GM23338 (cell line): ENCODE measurements around the gene DRG2. TPM values are rescaled to one million over a fixed set of nuclear protein-coding genes. Genes with fewer than 3 reads are reported as not detected.

ENCODE experiments used
- ATAC-seq: fragments of 200-7000 bp; cut with Tn5 transposase; 3 replicates; pipeline ENCODE4 v1.9.1; 2020
- DNase-seq: peaks from one replicate; pipeline ENCODE4 v3.0.0-alpha.2; 2015; ENCODE audit warnings: low spot score
- H2AFZ ChIP-seq: fragments of 200-600 bp; sonication (generic); 2 replicates; pipeline ENCODE4 v1.8.0; 2016; ENCODE audit warnings: antibody characterized with exemption, mild to moderate bottlenecking, moderate library complexity
- H3F3A ChIP-seq: fragments of 200-600 bp; sonication (generic); replicated peaks from 2 replicates; pipeline ENCODE4 v1.8.0; 2017; ENCODE audit warnings: antibody characterized with exemption, mixed run types, low read depth
- H3K27ac ChIP-seq: fragments of 200-600 bp; sonication (generic); 2 replicates; pipeline ENCODE4 v1.6.1; 2016; ENCODE audit warnings: low read depth
- H3K27me3 ChIP-seq: fragments of 200-600 bp; sonication (generic); 2 replicates; pipeline ENCODE4 v1.8.0; 2016; ENCODE audit warnings: mild to moderate bottlenecking, mixed run types, moderate library complexity; ENCODE audit not compliant: insufficient read depth
- H3K36me3 ChIP-seq: fragments of 200-600 bp; sonication (generic); 2 replicates; pipeline ENCODE4 v1.8.0; 2016; ENCODE audit warnings: mild to moderate bottlenecking; ENCODE audit not compliant: insufficient read depth
- H3K4me1 ChIP-seq: fragments of 200-600 bp; sonication (generic); 2 replicates; pipeline ENCODE4 v1.8.0; 2016; ENCODE audit warnings: mild to moderate bottlenecking, moderate library complexity; ENCODE audit not compliant: insufficient read depth
- H3K4me2 ChIP-seq: fragments of 200-600 bp; sonication (generic); 2 replicates; pipeline ENCODE4 v1.7.1; 2017; ENCODE audit warnings: mixed run types
- H3K4me3 ChIP-seq: fragments of 200-600 bp; sonication (generic); 2 replicates; pipeline ENCODE4 v1.6.1; 2016; ENCODE audit warnings: mixed run types
- H3K79me2 ChIP-seq: fragments of 200-600 bp; sonication (generic); replicated peaks from 2 replicates; pipeline ENCODE4 v1.8.0; 2017; ENCODE audit warnings: mild to moderate bottlenecking; ENCODE audit not compliant: insufficient read depth
- H3K9me2 ChIP-seq: fragments of 200-600 bp; sonication (generic); 2 replicates; pipeline ENCODE4 v1.8.0; 2017; ENCODE audit not compliant: insufficient read depth
- H4K20me1 ChIP-seq: fragments of 200-600 bp; sonication (generic); replicated peaks from 2 replicates; pipeline ENCODE4 v1.8.0; 2017; ENCODE audit warnings: mild to moderate bottlenecking; ENCODE audit not compliant: insufficient read depth
- H3K27ac Mint-ChIP-seq: 2 replicates; pipeline ENCODE4 v1.8.0; 2020; ENCODE audit warnings: inconsistent platforms, mild to moderate bottlenecking, moderate library complexity, mixed read lengths
- H3K27me3 Mint-ChIP-seq: 3 replicates; pipeline ENCODE4 v1.8.0; 2022; ENCODE audit warnings: low read depth, mild to moderate bottlenecking, moderate library complexity, mixed read lengths, inconsistent platforms; ENCODE audit not compliant: insufficient read depth, poor library complexity
- H3K36me3 Mint-ChIP-seq: 3 replicates; pipeline ENCODE4 v1.8.0; 2021; ENCODE audit warnings: low read depth, mild to moderate bottlenecking, inconsistent platforms, moderate library complexity, mixed read lengths
- H3K4me1 Mint-ChIP-seq: 3 replicates; pipeline ENCODE4 v1.8.0; 2020; ENCODE audit warnings: mild to moderate bottlenecking, inconsistent platforms, mixed read lengths
- H3K4me3 Mint-ChIP-seq: 3 replicates; pipeline ENCODE4 v1.8.0; 2021; ENCODE audit warnings: moderate library complexity, mild to moderate bottlenecking, inconsistent platforms, mixed read lengths
- H3K9me3 Mint-ChIP-seq: 3 replicates; pipeline ENCODE4 v1.8.0; 2020; ENCODE audit warnings: moderate library complexity, mild to moderate bottlenecking, inconsistent platforms, mixed read lengths
- CREB1 ChIP-seq: fragments of 250-450 bp; sonication (Bioruptor Pico); IDR thresholded peaks from 2 replicates; pipeline ENCODE4 v1.5.0; 2020; ENCODE audit warnings: low read depth, mild to moderate bottlenecking, moderate library complexity
- EZH2phosphoT487 ChIP-seq: fragments of 200-600 bp; sonication (generic); IDR thresholded peaks from one replicate; pipeline ENCODE4 v1.8.1; 2018; ENCODE audit warnings: antibody characterized with exemption; ENCODE audit not compliant: unreplicated experiment
- NANOG ChIP-seq: IDR thresholded peaks from 2 replicates; pipeline ENCODE4 v1.6.1; 2016; ENCODE audit warnings: antibody characterized with exemption, borderline replicate concordance
- POLR2AphosphoS5 ChIP-seq: IDR thresholded peaks from 2 replicates; pipeline ENCODE4 v1.6.1; 2016; ENCODE audit warnings: antibody characterized with exemption, low read depth
- ZNF331 ChIP-seq: fragments of 250-450 bp; sonication (Bioruptor Pico); IDR thresholded peaks from 2 replicates; pipeline ENCODE4 v1.5.0; 2020; ENCODE audit warnings: low read depth, mild to moderate bottlenecking, moderate library complexity
- polyA plus RNA-seq: library from polyadenylated mRNA; unstranded; fragments of >200 nt; fragmentation: Nextera tagmentation; extraction: Ambion mirVana; gene quantifications from 2 replicates; pipeline ENCODE4 v1.2.1, GENCODE V29; 2016
- total RNA-seq: library from RNA; depleted of rRNA; stranded (reverse); fragments of >200 nt; shearing (Covaris generic); gene quantifications from 2 replicates; pipeline ENCODE4 v1.2.3, GENCODE V29; 2014
- TF ChIP-seq, protein P1 (sequence below), 2 experiments: fragments of 200-600 bp in 1 of 2; sonication (generic) in 1 of 2; conservative IDR thresholded peaks; 2 replicates each; pipeline versions ENCODE4 v1.5.1 to v1.6.1; 2016 to 2017; ENCODE audit warnings: antibody characterized with exemption in 2 of 2, low read depth in 2 of 2, mild to moderate bottlenecking in 2 of 2, moderate library complexity in 1 of 2
- TF ChIP-seq, protein P2 (sequence below): IDR thresholded peaks from one replicate; pipeline ENCODE4 v1.6.1; 2018; ENCODE audit warnings: antibody characterized with exemption; ENCODE audit not compliant: unreplicated experiment
- TF ChIP-seq, protein P3 (sequence below): IDR thresholded peaks from 2 replicates; pipeline ENCODE4 v1.6.1; 2016; ENCODE audit warnings: antibody characterized with exemption

The DRG2 gene
- total and polyA plus RNA-seq, 2 experiments from 2014 or later = 36.2 to 48.0 TPM

DNA sequence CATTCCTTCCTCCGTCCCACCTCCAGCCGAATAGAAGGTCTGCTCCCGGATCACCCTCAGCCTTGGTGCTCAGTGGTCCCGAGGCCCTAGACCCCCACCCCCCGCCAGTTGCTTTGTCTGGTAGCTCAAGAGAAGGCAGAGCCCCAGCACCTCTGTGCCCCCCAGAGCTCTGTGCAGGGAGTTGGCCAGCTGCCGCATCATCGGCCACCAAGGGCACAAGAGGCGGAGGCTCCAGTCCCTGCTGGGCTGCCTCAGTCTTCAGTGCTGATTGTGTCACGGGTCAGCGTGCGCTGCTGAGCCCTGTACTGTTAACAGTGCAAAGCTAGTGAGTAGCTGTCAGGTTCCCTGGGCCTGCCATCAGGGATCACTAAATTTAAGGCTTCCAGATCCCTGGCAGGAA is 22.2 kb upstream of the DRG2 start (continued):
- TF ChIP-seq, protein P1, sequence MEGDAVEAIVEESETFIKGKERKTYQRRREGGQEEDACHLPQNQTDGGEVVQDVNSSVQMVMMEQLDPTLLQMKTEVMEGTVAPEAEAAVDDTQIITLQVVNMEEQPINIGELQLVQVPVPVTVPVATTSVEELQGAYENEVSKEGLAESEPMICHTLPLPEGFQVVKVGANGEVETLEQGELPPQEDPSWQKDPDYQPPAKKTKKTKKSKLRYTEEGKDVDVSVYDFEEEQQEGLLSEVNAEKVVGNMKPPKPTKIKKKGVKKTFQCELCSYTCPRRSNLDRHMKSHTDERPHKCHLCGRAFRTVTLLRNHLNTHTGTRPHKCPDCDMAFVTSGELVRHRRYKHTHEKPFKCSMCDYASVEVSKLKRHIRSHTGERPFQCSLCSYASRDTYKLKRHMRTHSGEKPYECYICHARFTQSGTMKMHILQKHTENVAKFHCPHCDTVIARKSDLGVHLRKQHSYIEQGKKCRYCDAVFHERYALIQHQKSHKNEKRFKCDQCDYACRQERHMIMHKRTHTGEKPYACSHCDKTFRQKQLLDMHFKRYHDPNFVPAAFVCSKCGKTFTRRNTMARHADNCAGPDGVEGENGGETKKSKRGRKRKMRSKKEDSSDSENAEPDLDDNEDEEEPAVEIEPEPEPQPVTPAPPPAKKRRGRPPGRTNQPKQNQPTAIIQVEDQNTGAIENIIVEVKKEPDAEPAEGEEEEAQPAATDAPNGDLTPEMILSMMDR (conservative IDR thresholded peaks at IDR 0.05; ENCODE audit: low read depth in 2 of 2) = no peak
- TF ChIP-seq EZH2phosphoT487 (no peak), NANOG (no peak), CREB1 (CRISPR knock-in tag) (no peak), ZNF331 (CRISPR knock-in tag) (no peak), POLR2AphosphoS5 (no peak)
- TF ChIP-seq, protein P2, sequence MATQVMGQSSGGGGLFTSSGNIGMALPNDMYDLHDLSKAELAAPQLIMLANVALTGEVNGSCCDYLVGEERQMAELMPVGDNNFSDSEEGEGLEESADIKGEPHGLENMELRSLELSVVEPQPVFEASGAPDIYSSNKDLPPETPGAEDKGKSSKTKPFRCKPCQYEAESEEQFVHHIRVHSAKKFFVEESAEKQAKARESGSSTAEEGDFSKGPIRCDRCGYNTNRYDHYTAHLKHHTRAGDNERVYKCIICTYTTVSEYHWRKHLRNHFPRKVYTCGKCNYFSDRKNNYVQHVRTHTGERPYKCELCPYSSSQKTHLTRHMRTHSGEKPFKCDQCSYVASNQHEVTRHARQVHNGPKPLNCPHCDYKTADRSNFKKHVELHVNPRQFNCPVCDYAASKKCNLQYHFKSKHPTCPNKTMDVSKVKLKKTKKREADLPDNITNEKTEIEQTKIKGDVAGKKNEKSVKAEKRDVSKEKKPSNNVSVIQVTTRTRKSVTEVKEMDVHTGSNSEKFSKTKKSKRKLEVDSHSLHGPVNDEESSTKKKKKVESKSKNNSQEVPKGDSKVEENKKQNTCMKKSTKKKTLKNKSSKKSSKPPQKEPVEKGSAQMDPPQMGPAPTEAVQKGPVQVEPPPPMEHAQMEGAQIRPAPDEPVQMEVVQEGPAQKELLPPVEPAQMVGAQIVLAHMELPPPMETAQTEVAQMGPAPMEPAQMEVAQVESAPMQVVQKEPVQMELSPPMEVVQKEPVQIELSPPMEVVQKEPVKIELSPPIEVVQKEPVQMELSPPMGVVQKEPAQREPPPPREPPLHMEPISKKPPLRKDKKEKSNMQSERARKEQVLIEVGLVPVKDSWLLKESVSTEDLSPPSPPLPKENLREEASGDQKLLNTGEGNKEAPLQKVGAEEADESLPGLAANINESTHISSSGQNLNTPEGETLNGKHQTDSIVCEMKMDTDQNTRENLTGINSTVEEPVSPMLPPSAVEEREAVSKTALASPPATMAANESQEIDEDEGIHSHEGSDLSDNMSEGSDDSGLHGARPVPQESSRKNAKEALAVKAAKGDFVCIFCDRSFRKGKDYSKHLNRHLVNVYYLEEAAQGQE = no peak

- Histone ChIP-seq H3K9me2 (no peaks in the 10 kb centered on the region), H4K20me1 (peaks cover 2% of the 10 kb centered on the region; the same call in 1 of the 2 replicates), H2AFZ (no peak overlapping the region), H3K36me3 (peaks cover 5% of the 10 kb centered on the region; the same call in 1 of the 2 replicates), H3K4me3 (no peak overlapping the region), H3K4me2 (no peak overlapping the region), H3K27me3 (no peaks in the 10 kb centered on the region), H3K79me2 (no peaks in the 10 kb centered on the region), H3F3A (no peaks in the 10 kb centered on the region), H3K27ac (no peak overlapping the region), H3K4me1 (no peaks in the 10 kb centered on the region)
- DNase-seq (no peak), ATAC-seq (no peak)
- Mint-ChIP-seq H3K4me3 (no peak overlapping the region), H3K36me3 (peaks cover 9% of the 10 kb centered on the region; the same call in 2 of the 3 replicates), H3K27me3 (no peaks in the 10 kb centered on the region), H3K9me3 (no peaks in the 10 kb centered on the region), H3K27ac (no peak overlapping the region), H3K4me1 (peaks cover 3% of the 10 kb centered on the region)
- TF ChIP-seq, protein P3, sequence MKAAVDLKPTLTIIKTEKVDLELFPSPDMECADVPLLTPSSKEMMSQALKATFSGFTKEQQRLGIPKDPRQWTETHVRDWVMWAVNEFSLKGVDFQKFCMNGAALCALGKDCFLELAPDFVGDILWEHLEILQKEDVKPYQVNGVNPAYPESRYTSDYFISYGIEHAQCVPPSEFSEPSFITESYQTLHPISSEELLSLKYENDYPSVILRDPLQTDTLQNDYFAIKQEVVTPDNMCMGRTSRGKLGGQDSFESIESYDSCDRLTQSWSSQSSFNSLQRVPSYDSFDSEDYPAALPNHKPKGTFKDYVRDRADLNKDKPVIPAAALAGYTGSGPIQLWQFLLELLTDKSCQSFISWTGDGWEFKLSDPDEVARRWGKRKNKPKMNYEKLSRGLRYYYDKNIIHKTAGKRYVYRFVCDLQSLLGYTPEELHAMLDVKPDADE = no peak
Observed at GRCh38 chr17:18066866-18067265, 20.9 kb upstream of the DRG2 start.
